HL-60 (cell line): ENCODE results near the gene STX2.

ENCODE experiments used
- CTCF ChIP-seq: IDR thresholded peaks from one replicate; pipeline ENCODE4 v1.5.1; 2011; ENCODE audit warnings: low read length, control low read depth, inconsistent platforms; ENCODE audit not compliant: insufficient read depth
- POLR2AphosphoS5 ChIP-seq: IDR thresholded peaks from 2 replicates; pipeline ENCODE4 v1.6.1; 2012; ENCODE audit warnings: low read depth
- REST ChIP-seq: IDR thresholded peaks from 2 replicates; pipeline ENCODE4 v1.6.1; 2012; ENCODE audit warnings: low read depth; ENCODE audit not compliant: insufficient replicate concordance
- SPI1 ChIP-seq: IDR thresholded peaks from 2 replicates; pipeline ENCODE4 v1.6.1; 2012; ENCODE audit warnings: low read depth, mild to moderate bottlenecking, borderline replicate concordance

GRCh38 chr12:130748786-130749185 lies 90.3 kb downstream of the STX2 start:
- TF ChIP-seq CTCF (no peak), POLR2AphosphoS5 (no peak), REST (no peak), SPI1 (no peak)
